ENCODE data around the gene CEP57L1.
A peak's percentile ranks its signal among the peaks of the same experiment; 100 is the strongest.
"Not testable (repeated sequence)": the region's sequence is repeated elsewhere in the genome, so short reads cannot be mapped to it uniquely, and the experiment has no call there.

Gene CEP57L1

GRCh38 chr6:109075934-109076333, 19.4 kb upstream of the CEP57L1 start:
- no peak for DNase-seq

GRCh38 chr6:109076377-109076776, 18.9 kb upstream of the CEP57L1 start:
- DNase-seq = no peak

- DNase-seq = no peak
Observed at GRCh38 chr6:109079981-109080380, 15.3 kb upstream of the CEP57L1 start.

GRCh38 chr6:109081026-109081425, 14.3 kb upstream of the CEP57L1 start:
- no peak for DNase-seq

GRCh38 chr6:109081516-109082187, 13.7 kb upstream of the CEP57L1 start:
- no peak for DNase-seq

GRCh38 chr6:109082188-109082577, 13.1 kb upstream of the CEP57L1 start:
- no peak for DNase-seq

GRCh38 chr6:109083657-109084056, 11.7 kb upstream of the CEP57L1 start:
- DNase-seq = no peak

GRCh38 chr6:109084146-109084545, 11.2 kb upstream of the CEP57L1 start:
- DNase-seq = not testable (repeated sequence)

- DNase-seq = no peak
Observed at GRCh38 chr6:109087661-109088264, 7.5 kb upstream of the CEP57L1 start.

GRCh38 chr6:109088995-109089394, 6.3 kb upstream of the CEP57L1 start:
- DNase-seq = no peak

- no peak for DNase-seq
Observed at GRCh38 chr6:109091314-109092024, 3.8 kb upstream of the CEP57L1 start.

- DNase-seq = no peak
Observed at GRCh38 chr6:109092074-109092473, 3.2 kb upstream of the CEP57L1 start.

- no peak for DNase-seq
Observed at GRCh38 chr6:109093732-109094415, 1.4 kb upstream of the CEP57L1 start.

- peak; percentile 35 for DNase-seq
Observed at GRCh38 chr6:109094416-109095035, 781 bp upstream of the CEP57L1 start, which contains the start of gene SESN1. Gene SESN1 (minus strand): TSS chr6:109094846. CDS start chr6:109094073, 773 bp downstream.

- no peak for DNase-seq
Observed at GRCh38 chr6:109095835-109096084, 453 bp downstream of the CEP57L1 start.

GRCh38 chr6:109096208-109096607, 901 bp downstream of the CEP57L1 start:
- DNase-seq = no peak

- no peak for DNase-seq
Observed at GRCh38 chr6:109097661-109098060, 2.4 kb downstream of the CEP57L1 start.

GRCh38 chr6:109102762-109103161, 7.5 kb downstream of the CEP57L1 start:
- DNase-seq = no peak

- no peak for DNase-seq
Observed at GRCh38 chr6:109103942-109104341, 8.6 kb downstream of the CEP57L1 start.

GRCh38 chr6:109104512-109104911, 9.2 kb downstream of the CEP57L1 start:
- DNase-seq = no peak

GRCh38 chr6:109105681-109106080, 10.4 kb downstream of the CEP57L1 start:
- DNase-seq = no peak

- not testable (repeated sequence) for DNase-seq
Observed at GRCh38 chr6:109109663-109110062, 14.4 kb downstream of the CEP57L1 start.

- not testable (repeated sequence) for DNase-seq
Observed at GRCh38 chr6:109112663-109113062, 17.4 kb downstream of the CEP57L1 start.
